NCI-H187 (cell line): Measurements from ENCODE around the gene NDUFV2.
A peak's percentile ranks its signal among the peaks of the same experiment; 100 is the strongest.
"Not testable (repeated sequence)": the region's sequence is repeated elsewhere in the genome, so short reads cannot be mapped to it uniquely, and the experiment has no call there.

Experiments used
- DNase-seq, 2 experiments: peaks; one replicate each; lab custom pipeline; 2025; lab: John Stamatoyannopoulos, UW

NDUFV2 gene

DNA sequence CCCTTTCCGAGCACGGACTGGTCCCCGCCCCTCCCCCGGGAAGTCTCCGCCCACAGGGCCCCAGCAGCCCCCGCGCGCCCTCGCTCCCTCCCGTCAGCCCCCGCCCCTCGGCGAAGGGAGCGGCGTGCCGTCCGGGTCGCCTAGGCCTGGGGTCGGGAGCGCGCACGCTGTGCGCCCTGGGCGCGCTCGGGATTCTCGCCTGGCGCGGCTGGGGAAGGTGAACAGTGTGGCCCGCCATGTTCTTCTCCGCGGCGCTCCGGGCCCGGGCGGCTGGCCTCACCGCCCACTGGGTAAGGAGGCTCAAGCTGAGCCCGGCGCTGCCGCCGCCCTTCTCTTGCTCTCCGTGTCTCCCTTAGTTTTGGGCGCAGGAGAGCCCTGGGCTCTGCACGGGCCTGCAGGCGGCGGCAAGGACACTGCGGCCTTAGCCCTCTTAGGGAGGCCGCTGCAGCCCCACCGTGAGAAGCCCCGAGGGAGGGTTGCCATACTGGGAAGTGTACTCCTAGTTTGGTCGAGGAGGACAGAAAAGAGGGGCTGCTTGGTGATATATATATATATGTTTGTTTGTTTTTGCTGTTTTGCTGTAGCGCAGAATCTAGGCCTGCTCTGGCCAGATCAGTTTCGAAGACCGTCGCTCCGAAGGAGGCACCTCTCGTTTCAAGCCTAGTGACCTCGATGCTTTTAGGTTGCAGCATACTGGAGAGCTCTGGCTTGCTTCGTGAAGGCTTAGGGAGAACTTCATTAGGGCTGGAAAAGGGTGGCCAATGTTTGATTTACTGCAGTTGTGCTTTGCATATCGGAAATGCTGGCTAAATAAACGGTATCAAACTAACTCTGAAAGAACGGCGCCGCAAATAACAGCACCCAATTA, at the start of gene NDUFV2:
NDUFV2 (plus strand) TSS at position 192 of the 868 bp plus-strand sequence; CDS start at position 237, 45 bp downstream.
- DNase-seq = peak; percentile 90 to 95

DNA sequence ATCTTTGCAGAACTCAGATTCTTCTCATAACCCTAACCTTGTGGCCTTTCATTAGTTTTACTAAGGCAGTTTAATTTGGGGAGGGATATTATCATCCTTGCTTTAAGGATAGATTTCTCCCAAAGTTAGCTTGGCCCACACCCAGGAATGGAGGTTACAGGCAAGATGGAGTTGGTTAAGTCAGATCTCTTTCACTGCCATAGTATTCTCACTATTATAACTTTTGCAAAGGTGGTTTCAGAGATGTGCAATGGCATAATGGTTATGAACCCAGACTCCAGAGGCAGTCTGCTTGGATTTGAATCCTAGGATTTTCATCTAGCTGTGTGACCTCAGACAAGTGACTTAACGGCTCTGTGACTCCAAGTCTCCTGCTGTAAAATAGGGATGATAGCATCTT, 48.7 kb upstream of the NDUFV2 start:
- DNase-seq = no peak

DNA sequence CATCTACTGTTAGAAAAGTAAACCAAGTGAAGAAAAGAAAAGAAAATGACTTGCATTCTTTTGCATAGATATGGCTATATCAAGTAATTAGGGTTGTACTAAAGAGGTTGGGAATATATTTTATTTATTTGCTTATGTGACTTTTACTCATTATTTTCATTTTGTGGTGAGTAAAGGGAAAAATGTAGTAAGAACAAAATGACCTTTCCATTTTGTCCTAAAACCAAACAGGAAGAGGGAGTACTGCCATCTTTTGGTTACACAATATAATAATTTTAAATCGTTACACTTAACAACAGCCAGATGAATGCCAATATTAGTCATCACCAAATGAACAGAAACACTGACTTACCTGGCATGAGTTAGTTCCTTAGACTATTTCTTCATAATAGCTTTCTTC, 47.3 kb upstream of the NDUFV2 start:
- DNase-seq = no peak

DNA sequence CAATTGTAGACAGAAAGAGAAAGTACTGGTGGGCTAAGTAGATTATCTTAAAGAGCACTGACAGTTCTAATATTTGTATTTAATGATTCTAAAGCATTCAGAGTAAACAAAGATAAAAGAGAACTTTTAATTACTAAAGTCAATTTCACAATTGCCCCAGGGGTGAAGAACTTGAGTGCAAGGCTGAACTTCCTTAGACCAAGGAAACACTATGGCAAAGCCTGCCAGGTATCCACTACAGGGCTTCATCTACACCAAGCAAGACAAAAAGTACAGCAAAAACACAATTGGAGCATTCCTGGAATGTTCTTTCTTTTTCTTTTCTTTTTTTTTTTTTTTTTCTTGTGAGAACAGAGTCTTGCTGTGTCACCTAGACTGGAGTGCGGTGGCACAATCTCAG, 46.9 kb upstream of the NDUFV2 start:
- DNase-seq = no peak

DNA sequence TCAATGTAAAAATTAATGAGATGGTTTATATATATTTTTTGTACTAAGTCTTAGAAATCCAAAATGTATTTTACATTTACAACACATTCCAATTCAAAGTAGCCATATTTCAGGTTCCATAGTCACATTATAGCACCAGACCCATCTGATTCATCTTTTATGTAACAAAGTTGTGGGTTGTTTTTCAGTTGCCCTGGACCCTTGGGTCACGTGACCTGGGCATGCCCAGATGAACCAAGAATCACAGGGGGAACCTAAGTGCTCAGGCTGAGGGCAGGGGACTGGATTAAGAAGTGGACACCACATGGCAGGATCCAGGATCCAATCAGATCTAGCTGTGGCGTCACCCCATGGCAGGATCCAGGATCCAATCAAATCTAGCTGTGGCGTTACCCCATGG, 44.9 kb upstream of the NDUFV2 start:
- no peak for DNase-seq

GRCh38 chr18:9058406-9058805, 44.1 kb upstream of the NDUFV2 start:
- DNase-seq = peak in 1 of 2 experiments; percentile 8

GRCh38 chr18:9062418-9062751, 40.1 kb upstream of the NDUFV2 start:
- DNase-seq = no peak

DNA sequence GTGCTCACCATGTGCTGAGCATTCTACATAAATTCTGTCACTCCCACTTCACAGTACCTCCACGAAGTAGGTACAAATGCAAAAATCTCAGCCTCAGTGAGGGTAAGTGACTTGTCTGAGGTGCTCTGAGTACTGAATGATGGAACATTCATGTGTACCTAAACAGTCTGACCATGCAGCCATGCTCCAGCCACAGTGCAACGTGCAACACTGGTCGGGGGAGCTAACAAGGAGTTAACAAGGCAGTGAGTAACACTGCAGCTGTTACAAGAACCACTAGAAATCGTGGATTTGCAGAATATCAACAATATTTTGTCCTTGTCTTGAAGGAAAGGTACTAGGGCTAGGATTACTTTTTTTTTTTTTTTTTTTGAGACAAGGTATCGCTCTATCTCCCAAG, 36.6 kb upstream of the NDUFV2 start:
- no peak for DNase-seq

DNA sequence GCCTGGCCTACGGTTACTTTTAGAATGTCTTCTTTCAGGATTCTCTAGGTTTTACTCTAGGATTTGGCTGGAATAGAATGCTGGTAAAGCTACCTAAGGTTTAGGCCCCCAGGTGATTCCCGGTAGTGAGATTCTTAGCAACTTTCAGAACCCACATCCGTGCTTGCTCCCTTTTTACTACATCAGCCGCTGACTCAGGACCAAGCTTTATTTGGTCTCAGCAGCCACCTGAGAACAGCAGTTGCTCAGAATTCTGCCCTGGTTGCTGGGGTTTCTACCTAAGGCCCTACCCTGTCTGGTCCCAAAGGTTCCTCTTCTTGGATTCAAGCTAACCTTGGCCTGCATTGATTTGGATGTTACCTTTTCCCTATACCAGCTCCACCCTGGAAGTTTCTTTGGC, 36.1 kb upstream of the NDUFV2 start:
- DNase-seq = no peak

- DNase-seq = no peak
Measured at GRCh38 chr18:9066817-9067306, 35.6 kb upstream of the NDUFV2 start.

DNA sequence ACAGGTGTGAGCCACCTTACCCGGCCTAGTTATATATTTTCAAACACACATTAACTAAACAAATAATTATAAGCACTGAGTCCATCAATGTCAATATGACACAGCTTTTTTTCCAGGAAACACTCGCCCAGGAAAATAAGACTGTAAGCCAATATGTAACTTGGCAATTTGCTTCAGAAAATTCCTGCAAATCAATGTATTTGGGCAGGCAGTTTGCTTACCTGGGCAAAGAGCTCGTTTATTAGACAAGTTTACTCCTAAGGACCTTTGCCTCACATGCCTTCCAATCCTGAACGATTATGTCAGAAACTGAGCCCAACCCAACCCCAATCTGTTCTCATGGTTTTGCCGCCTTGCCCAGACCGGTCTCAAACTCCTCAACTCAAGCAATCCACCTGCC, 34.7 kb upstream of the NDUFV2 start:
- DNase-seq = no peak

DNA sequence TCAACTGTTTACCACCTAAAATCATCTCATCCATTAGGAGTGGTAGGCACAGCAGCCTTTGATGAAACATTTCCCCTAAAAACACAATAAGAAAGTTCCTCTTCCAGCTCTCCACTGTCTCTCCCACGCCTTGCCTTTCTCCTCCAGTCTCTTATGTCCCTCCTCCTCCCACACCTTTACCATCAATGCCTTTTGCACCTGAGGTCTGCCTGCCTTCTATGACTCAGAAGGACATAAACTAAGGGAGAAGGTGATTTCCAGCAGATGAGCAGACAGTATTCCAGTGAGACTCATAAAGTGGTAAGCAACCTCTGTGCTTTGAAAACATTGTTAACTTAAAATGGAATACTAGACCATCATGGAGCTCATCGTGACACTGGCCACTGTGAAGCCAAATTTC, 34.2 kb upstream of the NDUFV2 start:
- no peak for DNase-seq

DNA sequence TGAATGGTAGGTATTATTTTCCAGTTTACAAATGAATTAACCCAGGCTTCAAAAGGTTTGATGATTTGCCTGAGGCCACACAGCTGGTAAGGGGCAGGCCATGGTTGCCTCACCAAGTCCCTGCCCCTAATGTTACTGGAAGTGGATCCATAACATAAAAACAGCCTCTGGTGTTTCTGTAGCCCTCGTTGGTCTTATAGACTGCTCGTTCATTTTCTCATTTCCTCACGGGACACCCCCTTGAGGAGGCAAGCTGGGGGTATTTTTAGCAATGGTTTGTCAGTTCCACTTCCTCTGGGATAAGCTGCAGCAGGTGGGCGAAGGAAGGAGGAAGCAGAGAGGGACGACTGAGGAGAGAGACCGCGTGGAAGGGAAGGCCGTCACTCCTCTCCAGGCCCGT, 32.9 kb upstream of the NDUFV2 start:
- DNase-seq = no peak

GRCh38 chr18:9070212-9070611, 32.3 kb upstream of the NDUFV2 start:
- no peak for DNase-seq

DNA sequence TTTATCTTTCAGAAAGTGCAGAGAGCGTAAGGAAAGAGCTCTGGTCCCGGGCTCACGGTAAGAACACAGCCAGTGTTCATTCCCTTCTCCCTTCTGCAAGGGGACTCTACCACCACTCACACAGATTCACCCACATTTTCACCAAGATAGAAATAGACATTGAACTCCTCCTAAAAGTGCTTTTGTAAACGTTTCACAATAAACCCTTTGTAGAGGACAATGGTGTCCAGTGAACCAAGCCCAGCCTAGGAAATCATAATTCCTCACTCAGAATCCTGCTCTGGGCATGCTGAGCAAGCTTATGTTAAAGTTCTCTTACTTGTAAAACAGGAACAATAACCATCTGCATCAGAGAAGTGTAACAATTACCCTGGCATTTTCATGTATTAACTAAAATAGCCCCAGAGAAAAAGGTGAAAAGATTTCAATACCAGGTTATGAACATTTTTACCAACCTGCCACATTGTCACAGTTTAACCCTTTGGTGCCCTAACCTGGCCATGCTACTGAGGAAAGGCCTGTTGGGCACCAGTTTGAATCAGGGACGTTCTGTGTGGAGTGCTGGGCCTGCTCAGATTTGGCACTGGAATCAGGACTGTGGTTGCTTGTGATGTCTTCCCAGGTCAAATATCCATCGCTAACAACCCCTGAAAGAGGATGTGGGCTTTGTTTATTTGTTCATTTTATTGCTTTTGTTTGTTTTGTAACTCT, 22.5 kb upstream of the NDUFV2 start:
- DNase-seq = no peak

- no peak for DNase-seq
Measured at GRCh38 chr18:9081940-9082339, 20.6 kb upstream of the NDUFV2 start.

- no peak for DNase-seq
Measured at GRCh38 chr18:9082711-9083510, 19.6 kb upstream of the NDUFV2 start.

DNA sequence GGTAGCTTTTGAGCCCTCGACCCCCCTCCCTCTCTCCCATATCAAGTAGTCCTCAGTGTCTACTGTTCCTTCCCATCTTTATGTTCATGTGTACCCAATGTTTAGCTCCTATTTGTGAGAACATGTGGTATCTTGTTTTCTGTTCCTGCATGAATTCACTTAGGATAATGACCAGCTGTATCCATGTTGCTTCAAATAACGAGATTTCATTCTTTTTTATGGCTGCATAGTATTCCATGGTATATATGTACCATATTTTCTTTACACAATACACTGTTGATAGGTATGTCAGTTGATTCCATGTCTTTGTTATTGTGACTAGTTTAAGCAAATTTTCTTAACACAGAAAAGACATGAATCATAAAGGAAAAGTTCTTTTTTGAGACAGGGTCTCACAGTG, 16.5 kb upstream of the NDUFV2 start:
- no peak for DNase-seq

GRCh38 chr18:9086624-9087023, 15.9 kb upstream of the NDUFV2 start:
- no peak for DNase-seq

DNA sequence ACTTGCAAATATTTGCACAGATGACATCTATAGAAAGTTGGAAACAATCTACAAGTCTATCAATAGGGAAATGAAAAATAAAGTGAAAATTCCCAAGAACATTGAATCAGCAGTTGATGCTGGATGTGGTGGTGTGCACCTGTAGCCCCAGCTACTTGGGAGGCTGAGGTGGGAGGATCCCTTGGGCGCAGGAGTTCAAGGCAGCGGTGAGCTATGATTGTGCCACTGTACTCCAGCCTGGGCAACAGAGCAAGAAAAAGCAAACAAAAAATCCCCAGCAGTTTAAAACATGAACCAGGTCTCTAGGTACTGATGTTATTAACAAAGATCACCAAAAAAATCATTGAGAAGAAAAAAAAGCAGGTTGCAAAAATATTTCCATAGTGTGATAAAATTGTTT, 15.4 kb upstream of the NDUFV2 start:
- DNase-seq = no peak

- DNase-seq = no peak
Measured at GRCh38 chr18:9088252-9088651, 14.2 kb upstream of the NDUFV2 start.

DNA sequence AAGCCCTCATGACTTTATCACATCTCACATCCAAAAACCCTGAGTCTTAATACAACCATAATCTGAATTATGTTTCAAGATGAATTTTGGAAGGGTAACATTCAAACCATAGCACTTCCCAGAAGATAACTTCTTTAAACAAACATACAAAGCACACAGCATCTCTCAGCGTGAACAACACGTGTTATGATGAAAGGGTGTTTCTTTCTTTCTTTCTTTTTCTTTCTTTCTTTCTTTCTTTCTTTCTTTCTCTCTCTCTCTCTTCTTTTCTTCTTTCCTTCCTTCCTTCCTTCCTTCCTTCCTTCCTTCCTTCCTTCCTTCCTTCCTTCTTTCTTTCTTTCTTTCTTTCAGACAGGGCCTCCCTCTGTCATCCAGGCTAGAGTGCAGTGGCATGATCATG, 13.8 kb upstream of the NDUFV2 start:
- DNase-seq = not testable (repeated sequence)

DNA sequence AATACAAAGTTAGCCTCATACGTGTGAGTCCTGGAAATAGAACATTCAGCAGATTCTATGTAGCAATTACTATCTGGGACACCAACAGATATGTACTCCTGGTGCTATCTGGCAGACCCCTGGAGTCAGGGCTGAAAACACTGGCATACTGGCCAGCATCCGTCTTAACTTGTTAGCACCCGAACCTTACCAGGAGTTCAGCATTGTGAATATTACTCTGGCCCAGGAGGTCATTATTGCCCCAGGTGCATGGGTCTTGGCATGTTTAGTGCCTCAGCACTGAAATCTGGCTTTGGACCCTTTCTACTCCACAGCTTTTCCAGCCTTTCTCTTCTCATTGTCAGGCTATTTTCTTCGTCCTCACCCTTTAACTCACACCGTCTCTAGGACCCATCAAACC, 11.9 kb upstream of the NDUFV2 start:
- no peak for DNase-seq
